IMR-90 (cell line): ENCODE results near the gene SRPRA. TPM values are rescaled to one million over a fixed set of nuclear protein-coding genes. Genes with fewer than 3 reads are reported as not detected.
"Not testable (repeated sequence)": the region's sequence is repeated elsewhere in the genome, so short reads cannot be mapped to it uniquely, and the experiment has no call there.

Experiments
- ATAC-seq: fragments of 200-7000 bp; cut with Tn5 transposase; 2 replicates; pipeline ENCODE4 v1.9.1; 2020; ENCODE audit warnings: low read depth, mild to moderate bottlenecking, moderate library complexity
- BruUV-seq: library from RNA; stranded (reverse); fragments of 400-500 nt; replicated peaks from 2 replicates; lab custom pipeline; 2021; lab: Mats Ljungman, UMichigan
- CTCF ChIA-PET: fragments of 300-600 bp; formaldehyde crosslinking; extraction: SDS; loops from one replicate; lab custom pipeline; 2021; ENCODE audit warnings: antibody characterized with exemption; lab: Yijun Ruan, JAX
- POLR2A ChIA-PET: fragments of 300-600 bp; sonication (Branson Sonifier 250); formaldehyde crosslinking; loops from one replicate; lab custom pipeline; 2022; ENCODE audit warnings: antibody characterized with exemption; ENCODE audit not compliant: unreplicated experiment; lab: Charles Lee
- DNase-seq: peaks from one replicate; pipeline ENCODE4 v3.0.0; 2013
- H2AFZ ChIP-seq: replicated peaks from 2 replicates; pipeline ENCODE3; 2013; ENCODE audit warnings: low read length, mild to moderate bottlenecking; ENCODE audit not compliant: poor library complexity
- H2AK5ac ChIP-seq: 2 replicates; pipeline ENCODE4 v1.6.1; 2013; ENCODE audit warnings: low read depth, low read length, inconsistent platforms
- H2AK9ac ChIP-seq: replicated peaks from 2 replicates; pipeline ENCODE3; 2013; ENCODE audit warnings: mild to moderate bottlenecking, low read depth, low read length, moderate library complexity; ENCODE audit not compliant: poor library complexity
- H2BK120ac ChIP-seq: 2 replicates; pipeline ENCODE4 v1.6.1; 2013; ENCODE audit warnings: low read depth, low read length, inconsistent platforms
- H2BK15ac ChIP-seq: 3 replicates; pipeline ENCODE4 v1.6.1; 2013; ENCODE audit warnings: low read depth, low read length, inconsistent platforms
- H2BK20ac ChIP-seq: 2 replicates; pipeline ENCODE4 v1.6.1; 2013; ENCODE audit warnings: low read depth, mild to moderate bottlenecking, inconsistent platforms, low read length, moderate library complexity
- H2BK5ac ChIP-seq: 2 replicates; pipeline ENCODE4 v1.6.1; 2013; ENCODE audit warnings: mild to moderate bottlenecking, low read depth, low read length, inconsistent platforms; ENCODE audit not compliant: poor library complexity, severe bottlenecking
- H3K14ac ChIP-seq: replicated peaks from 2 replicates; pipeline ENCODE4 v1.6.1; 2013; ENCODE audit warnings: low read depth, low read length, inconsistent platforms
- H3K18ac ChIP-seq: 2 replicates; pipeline ENCODE4 v1.6.1; 2013; ENCODE audit warnings: low read depth, low read length, control low read depth
- H3K23ac ChIP-seq: 2 replicates; pipeline ENCODE4 v1.6.1; 2013; ENCODE audit warnings: low read depth, low read length, inconsistent platforms
- H3K27ac ChIP-seq: 2 replicates; pipeline ENCODE4 v1.5.1; 2013; ENCODE audit warnings: mild to moderate bottlenecking, control low read depth, low read length; ENCODE audit not compliant: insufficient read depth
- H3K27me3 ChIP-seq: 2 replicates; pipeline ENCODE4 v1.6.1; 2013; ENCODE audit warnings: low read length; ENCODE audit not compliant: control insufficient read depth, insufficient read depth
- H3K36me3 ChIP-seq: 2 replicates; pipeline ENCODE4 v1.6.1; 2013; ENCODE audit warnings: low read length, mixed read lengths; ENCODE audit not compliant: control insufficient read depth, insufficient read depth
- H3K4ac ChIP-seq: 2 replicates; pipeline ENCODE4 v1.6.1; 2013; ENCODE audit warnings: low read depth, low read length, inconsistent platforms
- H3K4me1 ChIP-seq: 2 replicates; pipeline ENCODE4 v1.6.1; 2013; ENCODE audit warnings: low read length, mixed read lengths; ENCODE audit not compliant: control insufficient read depth, insufficient read depth
- H3K4me2 ChIP-seq: 2 replicates; pipeline ENCODE4 v1.6.1; 2013; ENCODE audit warnings: low read depth, mild to moderate bottlenecking, control low read depth, low read length, moderate library complexity
- H3K4me3 ChIP-seq: 2 replicates; pipeline ENCODE4 v1.5.1; 2013; ENCODE audit warnings: low read depth, mild to moderate bottlenecking, control low read depth, low read length, moderate library complexity; ENCODE audit not compliant: insufficient read depth
- H3K56ac ChIP-seq: 2 replicates; pipeline ENCODE4 v1.6.1; 2013; ENCODE audit warnings: low read length, inconsistent platforms; ENCODE audit not compliant: insufficient read depth; ENCODE audit errors: extremely low read depth
- H3K79me1 ChIP-seq, 2 experiments: 2 replicates each; pipeline ENCODE4 v1.6.1; 2013; ENCODE audit warnings: low read length in 2 of 2, inconsistent platforms in 1 of 2, low read depth in 1 of 2
- H3K9ac ChIP-seq: 2 replicates; pipeline ENCODE4 v1.6.1; 2013; ENCODE audit warnings: low read depth, low read length, control low read depth
- H3K9me1 ChIP-seq: 2 replicates; pipeline ENCODE4 v1.6.1; 2013; ENCODE audit warnings: low read length, inconsistent platforms; ENCODE audit not compliant: insufficient read depth
- H3K9me3 ChIP-seq: 2 replicates; pipeline ENCODE4 v1.6.1; 2013; ENCODE audit warnings: low read length; ENCODE audit not compliant: control insufficient read depth, insufficient read depth
- H4K20me1 ChIP-seq: 2 replicates; pipeline ENCODE4 v1.6.1; 2013; ENCODE audit warnings: low read length, inconsistent platforms; ENCODE audit not compliant: insufficient read depth
- H4K5ac ChIP-seq: 2 replicates; pipeline ENCODE4 v1.6.1; 2013; ENCODE audit warnings: mild to moderate bottlenecking, low read depth, low read length, control low read depth
- H4K8ac ChIP-seq, 2 experiments: 2 replicates each; pipeline ENCODE4 v1.6.1; 2013; ENCODE audit warnings: low read depth in 2 of 2, low read length in 2 of 2, control low read depth in 1 of 2, inconsistent platforms in 1 of 2
- H4K91ac ChIP-seq: 2 replicates; pipeline ENCODE4 v1.6.1; 2013; ENCODE audit warnings: low read depth, low read length, inconsistent platforms; ENCODE audit not compliant: insufficient read depth
- MXI1 ChIP-seq: IDR thresholded peaks from 2 replicates; pipeline ENCODE4 v1.6.1; 2012; ENCODE audit warnings: low read depth, mild to moderate bottlenecking, low read length, moderate library complexity, borderline replicate concordance
- SMC3 ChIP-seq: fragments of 150-350 bp; IDR thresholded peaks from 2 replicates; pipeline ENCODE4 v1.6.1; 2016; ENCODE audit warnings: low read depth, mild to moderate bottlenecking, antibody characterized with exemption, low read length, moderate library complexity
- WGBS, 2 experiments: methylation state at CpG; one replicate each; pipeline versions ENCODE4 v1.1.5 to v1.1.7; 2013; ENCODE audit warnings: missing lambda C conversion rate in 2 of 2; ENCODE audit not compliant: insufficient read length in 1 of 2; ENCODE audit errors: extremely low coverage in 2 of 2; 5-methylcytosine and 5-hydroxymethylcytosine counted together
- dilution Hi-C: fragments of 300-500 bp; cut with HindIII; formaldehyde crosslinking; loops from one replicate; pipeline ENCODE4 v1.14.3; 2018; ENCODE audit warnings: low sequenced_read_pairs; ENCODE audit not compliant: unreplicated experiment
- in situ Hi-C: fragments of 300-500 bp; cut with MboI; formaldehyde crosslinking; loops from 3 replicates; pipeline ENCODE4 v1.14.3; 2019; ENCODE audit warnings: low sequenced_read_pairs, inconsistent platforms, mixed read lengths
- intact Hi-C: fragments of 100-400 bp; cut with micrococcal nuclease; formaldehyde crosslinking; loops from 2 replicates; pipeline ENCODE4 v1.10.0; 2022
- polyA plus RNA-seq, 3 experiments: library from polyadenylated mRNA; depleted of rRNA; stranded (reverse); fragments of >200 nt; gene quantifications; 2 replicates each; pipeline ENCODE4 v1.2.3, GENCODE V29; 2012; ENCODE audit warnings: low replicate concordance in 1 of 3
- total RNA-seq: library from RNA; depleted of rRNA; stranded (reverse); fragments of >200 nt; gene quantifications from 2 replicates; pipeline ENCODE4 v1.2.3, GENCODE V29; 2012

The SRPRA gene
- total and polyA plus RNA-seq, 2 of the 4 experiments (the other 2 are of a cell fraction): 108 to 131 TPM

- TF ChIP-seq SMC3: peak; percentile 92
- TF ChIP-seq MXI1: 0 out of 2 replicates have a peak, but pooled peaks have one; percentile 10
Measured at GRCh38 chr11:126310200-126310991, 41.7 kb upstream of the SRPRA start (continued).

- DNase-seq, H3K4ac ChIP-seq: not testable (repeated sequence)
- intact Hi-C loops: loop anchor here (10.0 kb wide), 1 partner anchor 1726 kb away; no protein-coding TSS in a partner anchor
Measured at GRCh38 chr11:126308771-126309170, 40.1 kb upstream of the SRPRA start.

More at GRCh38 chr11:126308771-126309170, 40.1 kb upstream of the SRPRA start:
- H4K20me1 ChIP-seq, H3K9ac ChIP-seq, H2AK9ac ChIP-seq, H2AFZ ChIP-seq, H4K91ac ChIP-seq, H2BK120ac ChIP-seq, H2BK20ac ChIP-seq, H3K9me1 ChIP-seq, H3K4me1 ChIP-seq, H4K8ac ChIP-seq, ATAC-seq, BruUV-seq, H2BK5ac ChIP-seq, H4K5ac ChIP-seq, H2AK5ac ChIP-seq, H3K56ac ChIP-seq, H3K23ac ChIP-seq, H3K4me2 ChIP-seq, H3K27me3 ChIP-seq, H3K9me3 ChIP-seq, H3K14ac ChIP-seq, dilution Hi-C loops, H3K36me3 ChIP-seq, POLR2A ChIA-PET, H3K18ac ChIP-seq, H2BK15ac ChIP-seq, H3K4me3 ChIP-seq, H3K27ac ChIP-seq: not testable (repeated sequence)
- in situ Hi-C loops: loop anchor here (10.0 to 25.0 kb wide), 4 partner anchors 296 to 1029 kb away; no protein-coding TSS in a partner anchor
- CTCF ChIA-PET: interaction anchor here (3.4 kb wide), 1 partner anchor 171 kb away, joined by 35 read pairs; no protein-coding TSS in a partner anchor
- peaks cover 7 to 12% of the 10 kb centered on the region in 2 experiments for H3K79me1 ChIP-seq
- WGBS, 2 experiments: 100% methylated on average over 1 of the region's 4 CpGs; no CpG with 5 or more reads in 1 of the 2 experiments
